Measurements from ENCODE around the gene CCDC9.

The CCDC9 gene

DNA sequence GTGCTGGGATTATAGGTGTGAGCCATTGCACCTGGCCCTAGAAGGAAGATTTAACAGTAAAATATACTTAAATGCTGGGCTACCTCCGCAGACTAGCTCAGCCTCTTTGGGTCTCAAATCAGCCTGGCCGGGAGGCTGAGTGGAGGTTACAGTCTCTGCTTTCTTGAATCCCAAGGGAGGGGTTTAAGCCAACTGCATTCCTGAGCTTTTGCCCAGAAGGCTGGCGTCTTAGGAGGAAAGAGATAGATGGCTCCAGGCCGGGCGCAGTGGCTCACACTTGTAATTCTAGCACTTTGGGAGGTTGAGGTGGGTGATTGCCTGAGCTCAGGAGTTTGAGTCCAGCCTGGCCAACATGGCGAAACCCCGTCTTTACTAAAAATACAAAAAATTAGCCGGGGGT lies 52.7 kb downstream of the CCDC9 start:
- no peaks in the 10 kb centered on the region for H3K27me3 ChIP-seq (ENCODE audit: insufficient read depth, insufficient read length)
- no peak overlapping the region for H3K4me3 ChIP-seq (ENCODE audit: insufficient read length, low read depth)
- DNase-seq (ENCODE audit: low read depth, low spot score) = no peak
- H3K36me3 ChIP-seq (ENCODE audit: insufficient read depth, insufficient read length, low read length) = no peaks in the 10 kb centered on the region
- H3K4me1 ChIP-seq (ENCODE audit: insufficient read depth, insufficient read length) = no peaks in the 10 kb centered on the region
- no peak overlapping the region for H3K9ac ChIP-seq (ENCODE audit: insufficient read length, low read depth)
- TF ChIP-seq SUZ12 (IDR thresholded peaks at IDR 0.05; ENCODE audit: extremely low read depth, insufficient read depth, insufficient read length) = no peak
- TF ChIP-seq ZNF274 (IDR thresholded peaks at IDR 0.05; ENCODE audit: low read depth, low read length) = no peak
- TF ChIP-seq YY1 (IDR thresholded peaks at IDR 0.05; ENCODE audit: insufficient read depth, insufficient read length) = no peak
- H3K9me3 ChIP-seq (ENCODE audit: insufficient read depth, low read length) = no peaks in the 10 kb centered on the region

DNA sequence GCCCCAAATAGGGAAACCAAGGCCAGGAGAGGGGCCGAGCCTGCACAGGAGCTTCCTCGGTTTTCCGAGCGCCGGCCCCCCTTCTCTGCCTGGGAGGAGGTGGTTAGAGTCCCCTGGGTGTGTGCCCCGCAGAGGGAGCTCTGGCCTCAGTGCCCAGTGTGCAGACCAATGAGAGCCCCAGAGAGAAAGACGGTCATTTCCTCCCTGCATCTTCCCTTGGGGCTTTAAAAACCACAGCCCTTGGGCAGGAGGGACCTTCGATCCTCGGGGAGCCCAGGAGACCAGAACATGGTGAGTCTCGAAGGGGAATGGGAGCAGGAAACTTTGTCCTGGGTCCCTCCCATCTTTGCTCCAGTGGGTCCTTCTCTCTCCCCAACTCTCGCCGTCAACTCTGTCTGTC lies 53.3 kb downstream of the CCDC9 start, which contains the start of gene C5AR1:
C5AR1 (plus strand) TSS at position 254 of the 400 bp plus-strand sequence; CDS start at position 289, 35 bp downstream.
- H3K9ac ChIP-seq (ENCODE audit: insufficient read length, low read depth) = no peak within 1 kb of the TSS
- H3K4me1 ChIP-seq (ENCODE audit: insufficient read depth, insufficient read length) = no peaks in the 10 kb centered on the region

DNA sequence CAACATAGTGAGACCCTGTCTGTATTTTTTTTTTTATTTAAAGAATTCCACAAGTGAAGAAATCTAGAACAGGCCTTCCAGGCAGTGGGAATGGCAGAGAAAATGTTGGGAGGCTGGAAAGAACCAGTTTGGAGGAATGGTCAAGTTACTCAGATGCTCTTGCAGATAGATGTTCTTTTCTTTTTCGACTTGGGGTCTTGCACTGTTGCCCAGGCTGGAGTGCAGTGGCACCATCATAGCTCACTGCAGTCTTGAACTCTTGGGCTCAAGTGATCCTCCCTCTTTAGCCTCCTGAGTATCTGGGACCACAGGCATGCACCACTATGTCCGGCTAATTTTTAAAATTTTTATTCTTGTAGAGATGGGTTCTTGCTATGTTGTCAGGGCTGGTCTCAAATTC lies 54.0 kb downstream of the CCDC9 start:
- no peaks in the 10 kb centered on the region for H3K9me3 ChIP-seq (ENCODE audit: insufficient read depth, low read length)
- DNase-seq (ENCODE audit: low read depth, low spot score) = no peak
- H3K27me3 ChIP-seq (ENCODE audit: insufficient read depth, insufficient read length) = no peaks in the 10 kb centered on the region
- H3K36me3 ChIP-seq (ENCODE audit: insufficient read depth, insufficient read length, low read length) = no peaks in the 10 kb centered on the region
- H3K4me1 ChIP-seq (ENCODE audit: insufficient read depth, insufficient read length) = no peaks in the 10 kb centered on the region
- no peak overlapping the region for H3K9ac ChIP-seq (ENCODE audit: insufficient read length, low read depth)
- TF ChIP-seq YY1 (IDR thresholded peaks at IDR 0.05; ENCODE audit: insufficient read depth, insufficient read length) = no peak
- no peak for TF ChIP-seq SUZ12 (IDR thresholded peaks at IDR 0.05; ENCODE audit: extremely low read depth, insufficient read depth, insufficient read length)
- H3K4me3 ChIP-seq (ENCODE audit: insufficient read length, low read depth) = no peak overlapping the region

More for the DNA sequence above, 53.3 kb downstream of the CCDC9 start, which contains the start of gene C5AR1:
- no peaks in the 10 kb centered on the region for H3K9me3 ChIP-seq (ENCODE audit: insufficient read depth, low read length)
- TF ChIP-seq YY1 (IDR thresholded peaks at IDR 0.05; ENCODE audit: insufficient read depth, insufficient read length) = no peak
- TF ChIP-seq ZNF274 (IDR thresholded peaks at IDR 0.05; ENCODE audit: low read depth, low read length) = no peak
- no peak for TF ChIP-seq SUZ12 (IDR thresholded peaks at IDR 0.05; ENCODE audit: extremely low read depth, insufficient read depth, insufficient read length)
- H3K27me3 ChIP-seq (ENCODE audit: insufficient read depth, insufficient read length) = no peaks in the 10 kb centered on the region
- no peaks in the 10 kb centered on the region for H3K36me3 ChIP-seq (ENCODE audit: insufficient read depth, insufficient read length, low read length)
- DNase-seq (ENCODE audit: low read depth, low spot score) = no peak
- H3K4me3 ChIP-seq (ENCODE audit: insufficient read length, low read depth) = no peak within 1 kb of the TSS

DNA sequence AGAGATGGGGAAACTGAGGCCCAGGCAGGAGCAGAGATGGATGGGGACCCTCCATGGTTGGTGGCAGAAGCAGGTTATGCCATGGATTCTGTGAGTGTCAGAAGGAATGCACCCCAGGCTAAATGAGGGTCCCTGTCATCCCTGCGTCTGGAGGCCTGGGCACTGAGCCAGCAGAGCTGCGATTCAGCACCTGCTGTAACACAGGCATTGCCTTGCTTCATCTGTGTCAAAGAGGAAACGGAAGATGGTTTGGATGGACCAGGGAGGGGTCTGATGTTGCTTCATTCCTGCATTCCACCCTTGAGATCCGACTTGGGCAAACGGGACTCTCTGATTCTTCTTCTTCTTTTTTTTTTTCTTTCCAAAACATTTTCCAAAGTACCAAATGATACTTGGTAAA lies 54.5 kb downstream of the CCDC9 start:
- Histone ChIP-seq H3K36me3 (ENCODE audit: insufficient read depth, insufficient read length, low read length) (no peaks in the 10 kb centered on the region), H3K27me3 (ENCODE audit: insufficient read depth, insufficient read length) (no peaks in the 10 kb centered on the region), H3K4me1 (ENCODE audit: insufficient read depth, insufficient read length) (no peaks in the 10 kb centered on the region), H3K9me3 (ENCODE audit: insufficient read depth, low read length) (no peaks in the 10 kb centered on the region), H3K4me3 (ENCODE audit: insufficient read length, low read depth) (no peak overlapping the region), H3K9ac (ENCODE audit: insufficient read length, low read depth) (no peak overlapping the region)
- no peak for DNase-seq (ENCODE audit: low read depth, low spot score)
- TF ChIP-seq SUZ12 (IDR thresholded peaks at IDR 0.05; ENCODE audit: extremely low read depth, insufficient read depth, insufficient read length) (no peak), YY1 (IDR thresholded peaks at IDR 0.05; ENCODE audit: insufficient read depth, insufficient read length) (no peak), ZNF274 (IDR thresholded peaks at IDR 0.05; ENCODE audit: low read depth, low read length) (no peak)

DNA sequence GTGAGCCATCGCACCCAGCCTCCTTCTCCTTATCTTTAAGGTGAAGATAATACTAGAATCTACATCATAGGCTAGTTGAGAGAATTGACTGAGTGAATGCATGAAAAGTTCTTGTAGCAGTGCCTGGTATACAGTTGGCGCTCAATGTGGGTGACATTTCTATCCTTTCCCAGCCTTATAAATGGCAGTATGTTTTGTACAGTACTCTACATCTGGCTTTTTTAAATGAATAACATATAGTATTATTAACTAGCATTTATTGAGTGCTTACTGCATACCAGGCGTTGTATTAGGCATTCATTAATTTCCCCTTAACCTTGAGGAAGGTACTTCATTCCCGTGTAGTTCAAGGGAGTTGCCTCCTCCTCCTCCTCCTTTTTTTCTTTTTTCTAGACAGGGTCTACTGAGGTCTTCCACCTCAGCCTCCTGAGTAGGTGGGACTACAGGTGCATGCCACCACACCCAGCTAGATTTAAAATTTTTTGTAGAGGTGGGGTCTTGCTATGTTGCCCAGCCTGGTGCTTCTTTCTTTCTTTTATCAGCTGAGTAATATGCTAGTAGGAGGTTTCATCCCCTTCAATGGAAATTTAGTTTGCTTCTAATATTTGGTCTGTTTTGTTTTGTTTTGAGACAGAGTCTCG lies 56.2 kb downstream of the CCDC9 start:
- H3K9me3 ChIP-seq (ENCODE audit: insufficient read depth, low read length) = no peaks in the 10 kb centered on the region
- TF ChIP-seq ZNF274 (IDR thresholded peaks at IDR 0.05; ENCODE audit: low read depth, low read length) = no peak
- TF ChIP-seq SUZ12 (IDR thresholded peaks at IDR 0.05; ENCODE audit: extremely low read depth, insufficient read depth, insufficient read length) = no peak
- TF ChIP-seq YY1 (IDR thresholded peaks at IDR 0.05; ENCODE audit: insufficient read depth, insufficient read length) = no peak
- no peaks in the 10 kb centered on the region for H3K4me1 ChIP-seq (ENCODE audit: insufficient read depth, insufficient read length)
- H3K9ac ChIP-seq (ENCODE audit: insufficient read length, low read depth) = no peak overlapping the region
- H3K36me3 ChIP-seq (ENCODE audit: insufficient read depth, insufficient read length, low read length) = no peaks in the 10 kb centered on the region
- H3K27me3 ChIP-seq (ENCODE audit: insufficient read depth, insufficient read length) = no peaks in the 10 kb centered on the region
- no peak for DNase-seq (ENCODE audit: low read depth, low spot score)
- H3K4me3 ChIP-seq (ENCODE audit: insufficient read length, low read depth) = no peak overlapping the region

DNA sequence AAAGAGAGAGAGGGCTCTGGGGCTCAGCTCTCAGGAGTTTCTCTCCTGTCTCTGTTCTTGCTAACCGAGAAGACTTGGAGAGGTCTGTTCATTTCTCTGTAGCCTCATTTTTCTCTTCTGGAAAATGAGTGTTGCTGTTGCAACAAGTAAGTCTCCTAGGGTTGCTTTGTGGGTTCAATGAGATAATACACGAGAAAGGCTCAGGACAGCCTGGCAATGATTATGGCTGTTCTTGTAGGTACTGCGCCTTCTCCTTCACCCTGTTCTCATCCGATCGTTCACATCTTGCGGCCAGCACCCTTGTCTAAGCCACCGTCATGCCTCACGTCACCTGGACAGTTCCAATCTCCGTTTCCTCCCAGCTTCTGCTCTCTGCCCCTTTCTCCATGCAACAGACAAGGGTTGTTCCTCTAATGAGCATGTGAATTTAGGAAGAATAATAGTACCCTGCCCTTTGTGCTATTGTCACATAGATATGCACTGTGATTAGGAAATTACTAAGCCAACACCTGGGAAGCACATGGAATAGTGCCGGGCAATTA lies 57.5 kb downstream of the CCDC9 start:
- Histone ChIP-seq H3K4me1 (ENCODE audit: insufficient read depth, insufficient read length) (no peaks in the 10 kb centered on the region), H3K9ac (ENCODE audit: insufficient read length, low read depth) (no peak overlapping the region), H3K9me3 (ENCODE audit: insufficient read depth, low read length) (no peaks in the 10 kb centered on the region), H3K27me3 (ENCODE audit: insufficient read depth, insufficient read length) (no peaks in the 10 kb centered on the region), H3K4me3 (ENCODE audit: insufficient read length, low read depth) (no peak overlapping the region), H3K36me3 (ENCODE audit: insufficient read depth, insufficient read length, low read length) (no peaks in the 10 kb centered on the region)
- TF ChIP-seq YY1 (IDR thresholded peaks at IDR 0.05; ENCODE audit: insufficient read depth, insufficient read length) (no peak), ZNF274 (IDR thresholded peaks at IDR 0.05; ENCODE audit: low read depth, low read length) (no peak), SUZ12 (IDR thresholded peaks at IDR 0.05; ENCODE audit: extremely low read depth, insufficient read depth, insufficient read length) (no peak)
- no peak for DNase-seq (ENCODE audit: low read depth, low spot score)

DNA sequence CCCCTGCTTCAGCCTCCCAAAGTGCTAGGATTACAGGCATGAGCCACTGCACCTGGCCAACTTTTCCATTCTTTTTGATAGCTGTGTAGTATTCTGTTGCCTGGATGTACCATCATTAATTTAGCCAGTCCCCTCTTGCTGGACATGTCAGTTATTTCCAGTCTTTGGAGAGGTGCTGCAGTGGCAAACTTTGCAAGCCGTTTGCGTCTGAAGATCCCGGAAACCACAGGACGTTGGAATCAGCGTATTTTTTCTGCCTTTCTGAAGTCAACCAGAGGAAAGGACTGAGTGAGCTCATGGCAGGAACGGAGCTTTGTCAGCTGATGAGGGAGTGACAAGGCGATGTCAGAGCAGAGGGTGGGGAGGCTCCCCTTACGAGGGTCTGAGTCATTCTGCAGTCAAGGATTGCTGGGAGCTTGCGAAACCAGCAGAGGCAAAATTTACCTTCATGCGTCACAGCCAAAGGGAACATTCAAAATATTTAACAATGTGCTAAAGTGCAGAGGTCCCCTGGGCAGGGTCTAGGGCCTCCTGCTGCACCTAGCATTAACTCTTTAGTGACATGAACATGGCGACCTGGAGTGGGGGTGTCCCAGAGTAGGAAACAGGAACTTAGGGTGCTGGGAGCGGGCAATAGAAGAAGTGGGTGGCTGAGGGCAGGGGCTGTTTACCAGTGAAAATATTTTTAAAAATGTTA lies 58.9 kb downstream of the CCDC9 start:
- Histone ChIP-seq H3K4me3 (ENCODE audit: insufficient read length, low read depth) (no peak overlapping the region), H3K27me3 (ENCODE audit: insufficient read depth, insufficient read length) (no peaks in the 10 kb centered on the region), H3K36me3 (ENCODE audit: insufficient read depth, insufficient read length, low read length) (no peaks in the 10 kb centered on the region), H3K4me1 (ENCODE audit: insufficient read depth, insufficient read length) (no peaks in the 10 kb centered on the region), H3K9me3 (ENCODE audit: insufficient read depth, low read length) (no peaks in the 10 kb centered on the region), H3K9ac (ENCODE audit: insufficient read length, low read depth) (no peak overlapping the region)
- TF ChIP-seq ZNF274 (IDR thresholded peaks at IDR 0.05; ENCODE audit: low read depth, low read length) (no peak), SUZ12 (IDR thresholded peaks at IDR 0.05; ENCODE audit: extremely low read depth, insufficient read depth, insufficient read length) (no peak), YY1 (IDR thresholded peaks at IDR 0.05; ENCODE audit: insufficient read depth, insufficient read length) (no peak)
- DNase-seq (ENCODE audit: low read depth, low spot score) = no peak
